GM10248 (cell line): ENCODE measurements around the gene CORO2A.

Experiments used
- CTCF ChIA-PET: fragments of 300-600 bp; sonication (Branson Sonifier 250); formaldehyde crosslinking; extraction: SDS; loops from one replicate; lab custom pipeline; 2021; ENCODE audit warnings: antibody characterized with exemption; lab: Yijun Ruan, JAX
- POLR2A ChIA-PET: fragments of 350-650 bp; sonication (Branson Sonifier 250); formaldehyde crosslinking; extraction: SDS; loops from one replicate; lab custom pipeline; 2020; ENCODE audit warnings: antibody characterized with exemption; lab: Yijun Ruan, JAX
- DNase-seq: peaks from one replicate; pipeline ENCODE4 v3.0.0; 2012; ENCODE audit errors: extremely low spot score
- TF ChIP-seq, protein P1 (sequence below): IDR thresholded peaks from 2 replicates; pipeline ENCODE4 v1.5.1; 2012; ENCODE audit warnings: mild to moderate bottlenecking, low read depth; ENCODE audit errors: extremely low read depth, missing control alignments, control extremely low read depth

The CORO2A gene

DNA sequence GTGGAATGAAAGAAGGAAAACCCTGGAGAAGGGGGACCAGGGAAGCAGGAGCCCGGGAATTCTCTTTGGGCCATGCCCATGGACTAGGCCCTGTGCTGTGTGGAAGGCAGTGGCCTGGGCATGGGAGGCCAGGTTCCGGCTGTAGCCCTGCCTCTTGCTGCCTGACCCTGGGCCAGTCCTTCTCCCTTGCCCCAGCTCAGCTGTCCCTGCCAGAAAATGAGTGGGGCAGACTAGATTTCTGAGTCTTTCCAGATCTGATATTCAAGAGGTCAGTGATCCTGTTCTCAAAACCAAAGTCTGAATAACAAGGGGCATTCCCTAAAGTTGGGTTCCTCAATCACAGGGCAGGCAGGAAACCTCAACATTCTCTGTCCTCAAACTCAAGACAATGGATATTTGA is 24.8 kb upstream of the CORO2A start:
- ChIA-PET CTCF (interaction anchor here (3.9 kb wide), 1 partner anchor 13 kb away, joined by 25 read pairs; no protein-coding TSS in a partner anchor), POLR2A (no interaction called here)
- TF ChIP-seq, protein P1, sequence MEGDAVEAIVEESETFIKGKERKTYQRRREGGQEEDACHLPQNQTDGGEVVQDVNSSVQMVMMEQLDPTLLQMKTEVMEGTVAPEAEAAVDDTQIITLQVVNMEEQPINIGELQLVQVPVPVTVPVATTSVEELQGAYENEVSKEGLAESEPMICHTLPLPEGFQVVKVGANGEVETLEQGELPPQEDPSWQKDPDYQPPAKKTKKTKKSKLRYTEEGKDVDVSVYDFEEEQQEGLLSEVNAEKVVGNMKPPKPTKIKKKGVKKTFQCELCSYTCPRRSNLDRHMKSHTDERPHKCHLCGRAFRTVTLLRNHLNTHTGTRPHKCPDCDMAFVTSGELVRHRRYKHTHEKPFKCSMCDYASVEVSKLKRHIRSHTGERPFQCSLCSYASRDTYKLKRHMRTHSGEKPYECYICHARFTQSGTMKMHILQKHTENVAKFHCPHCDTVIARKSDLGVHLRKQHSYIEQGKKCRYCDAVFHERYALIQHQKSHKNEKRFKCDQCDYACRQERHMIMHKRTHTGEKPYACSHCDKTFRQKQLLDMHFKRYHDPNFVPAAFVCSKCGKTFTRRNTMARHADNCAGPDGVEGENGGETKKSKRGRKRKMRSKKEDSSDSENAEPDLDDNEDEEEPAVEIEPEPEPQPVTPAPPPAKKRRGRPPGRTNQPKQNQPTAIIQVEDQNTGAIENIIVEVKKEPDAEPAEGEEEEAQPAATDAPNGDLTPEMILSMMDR = no peak
- DNase-seq = no peak

DNA sequence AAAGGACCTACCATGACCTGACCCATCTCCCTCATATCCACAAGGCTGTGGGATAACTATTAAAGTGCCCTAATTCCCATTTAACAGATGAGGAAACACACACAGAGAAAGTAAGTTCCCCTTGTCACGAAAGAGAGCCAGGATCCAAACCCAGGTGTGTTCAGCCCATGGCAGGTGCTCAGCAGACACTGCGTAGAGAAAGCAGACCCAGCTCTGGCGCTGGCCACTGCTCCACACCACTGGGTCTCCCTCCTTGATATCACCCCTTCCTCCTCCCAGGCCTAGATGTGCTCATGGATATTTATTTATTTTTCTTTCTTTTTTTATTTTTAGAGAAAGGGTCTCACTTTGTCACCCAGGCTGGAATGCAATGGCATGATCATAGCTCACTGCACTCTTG is 24.0 kb upstream of the CORO2A start:
- DNase-seq = no peak
- TF ChIP-seq, protein P1 = no peak
- POLR2A ChIA-PET = no interaction called here
- CTCF ChIA-PET = interaction anchor here (0.9 to 3.9 kb wide), 4 partner anchors 9 to 337 kb away, joined by 3 to 25 read pairs (median 4); no protein-coding TSS in a partner anchor

DNA sequence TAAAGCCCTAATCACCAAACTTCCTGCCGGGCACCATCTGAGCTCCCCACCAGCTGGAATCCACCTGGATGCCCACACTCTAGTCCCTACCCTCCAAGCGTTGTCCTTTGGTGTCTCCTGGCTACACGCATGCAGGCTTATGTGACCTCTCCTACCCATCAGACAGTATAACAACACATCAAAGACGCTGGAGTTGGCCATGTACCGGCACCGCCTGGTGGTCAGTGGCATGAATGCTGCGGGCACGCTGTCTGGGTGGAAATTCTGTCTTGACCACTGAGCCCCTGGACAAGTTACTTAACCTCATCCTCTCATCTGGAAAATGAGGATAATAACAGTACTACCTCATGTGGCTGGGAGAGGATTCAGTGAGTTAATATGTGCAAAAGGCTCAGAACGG is 23.4 kb upstream of the CORO2A start:
- POLR2A ChIA-PET = no interaction called here
- CTCF ChIA-PET = interaction anchor here (0.9 to 3.9 kb wide), 5 partner anchors 8 to 337 kb away, joined by 3 to 25 read pairs (median 4); no protein-coding TSS in a partner anchor
- no peak for DNase-seq
- TF ChIP-seq, protein P1 = peak; percentile 8

DNA sequence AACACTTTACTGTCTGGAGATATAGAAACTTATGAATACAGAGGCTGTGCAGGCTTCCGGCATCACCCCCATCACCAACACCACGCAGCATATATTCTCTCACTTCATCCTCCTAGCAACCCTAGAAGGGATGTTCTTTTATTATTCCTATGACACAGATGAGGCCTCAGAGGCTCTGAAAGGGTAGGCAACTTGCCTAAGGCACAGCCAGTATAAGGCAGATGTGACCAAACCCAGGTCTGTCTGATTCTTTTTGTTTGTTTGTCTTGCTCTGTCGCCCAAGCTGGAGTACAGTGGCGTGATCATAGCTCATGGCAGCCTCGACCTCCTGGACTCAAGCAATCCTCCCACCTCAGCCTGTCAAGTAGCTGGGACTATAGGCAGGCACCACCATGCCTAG is 22.8 kb upstream of the CORO2A start:
- POLR2A ChIA-PET = no interaction called here
- TF ChIP-seq, protein P1 = no peak
- DNase-seq = no peak

DNA sequence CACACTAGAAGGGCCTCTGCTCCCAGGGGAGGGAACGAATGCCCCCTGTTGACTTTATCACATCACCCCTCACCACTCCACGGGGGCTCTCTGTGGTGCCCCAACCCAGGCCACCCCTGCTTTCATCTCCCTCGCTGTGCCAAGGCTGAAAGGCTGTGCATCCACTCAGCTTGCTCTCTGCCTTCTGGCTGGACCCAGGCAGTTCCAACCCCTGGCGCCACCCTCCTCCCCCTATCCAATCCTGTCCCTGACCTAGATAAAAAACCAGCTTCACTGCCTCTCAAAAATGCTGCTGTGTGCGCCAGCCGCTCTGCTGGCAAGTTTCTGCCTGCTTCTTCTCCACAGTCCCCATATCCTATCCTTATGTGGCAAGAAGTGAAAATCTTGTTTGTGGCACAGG is 22.4 kb upstream of the CORO2A start:
- TF ChIP-seq, protein P1 = no peak
- POLR2A ChIA-PET = no interaction called here

More for the DNA sequence above, 22.8 kb upstream of the CORO2A start:
- CTCF ChIA-PET = interaction anchor here (1.4 to 3.9 kb wide), 4 partner anchors 8 to 336 kb away, joined by 3 to 25 read pairs (median 5); no protein-coding TSS in a partner anchor

DNA sequence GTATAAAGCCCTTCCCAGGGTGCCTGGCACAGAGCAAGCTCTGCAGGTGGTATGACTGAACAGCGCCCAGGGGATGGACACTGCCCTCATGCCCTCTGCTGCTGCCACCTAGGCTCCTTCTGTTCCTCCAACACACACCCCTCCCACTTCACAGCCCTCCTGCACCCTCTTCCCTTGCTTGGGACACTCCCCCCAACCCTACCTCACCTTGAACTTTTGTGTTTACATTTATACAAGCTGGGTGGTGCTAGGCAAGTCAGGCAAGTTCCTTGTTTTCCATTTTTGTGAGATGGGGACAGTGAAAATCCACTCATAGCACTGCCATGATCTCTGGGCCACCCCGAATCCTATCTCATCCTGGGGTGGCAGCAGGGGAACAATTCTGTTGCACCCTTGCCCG is 18.8 kb upstream of the CORO2A start:
- POLR2A ChIA-PET = no interaction called here
- TF ChIP-seq, protein P1 = no peak
- CTCF ChIA-PET = interaction anchor here (1.0 to 1.6 kb wide), 3 partner anchors 10 to 19 kb away, joined by 3 to 5 read pairs (median 3); partner anchors contain the start of gene CORO2A
- DNase-seq = no peak

More for the DNA sequence above, 22.4 kb upstream of the CORO2A start:
- no peak for DNase-seq
- CTCF ChIA-PET = interaction anchor here (1.4 to 3.9 kb wide), 4 partner anchors 7 to 336 kb away, joined by 3 to 25 read pairs (median 5); no protein-coding TSS in a partner anchor
